ENCODE data around the gene RNF17.
"Not testable (repeated sequence)": the region's sequence is repeated elsewhere in the genome, so short reads cannot be mapped to it uniquely, and the experiment has no call there.

The RNF17 gene, protein sequence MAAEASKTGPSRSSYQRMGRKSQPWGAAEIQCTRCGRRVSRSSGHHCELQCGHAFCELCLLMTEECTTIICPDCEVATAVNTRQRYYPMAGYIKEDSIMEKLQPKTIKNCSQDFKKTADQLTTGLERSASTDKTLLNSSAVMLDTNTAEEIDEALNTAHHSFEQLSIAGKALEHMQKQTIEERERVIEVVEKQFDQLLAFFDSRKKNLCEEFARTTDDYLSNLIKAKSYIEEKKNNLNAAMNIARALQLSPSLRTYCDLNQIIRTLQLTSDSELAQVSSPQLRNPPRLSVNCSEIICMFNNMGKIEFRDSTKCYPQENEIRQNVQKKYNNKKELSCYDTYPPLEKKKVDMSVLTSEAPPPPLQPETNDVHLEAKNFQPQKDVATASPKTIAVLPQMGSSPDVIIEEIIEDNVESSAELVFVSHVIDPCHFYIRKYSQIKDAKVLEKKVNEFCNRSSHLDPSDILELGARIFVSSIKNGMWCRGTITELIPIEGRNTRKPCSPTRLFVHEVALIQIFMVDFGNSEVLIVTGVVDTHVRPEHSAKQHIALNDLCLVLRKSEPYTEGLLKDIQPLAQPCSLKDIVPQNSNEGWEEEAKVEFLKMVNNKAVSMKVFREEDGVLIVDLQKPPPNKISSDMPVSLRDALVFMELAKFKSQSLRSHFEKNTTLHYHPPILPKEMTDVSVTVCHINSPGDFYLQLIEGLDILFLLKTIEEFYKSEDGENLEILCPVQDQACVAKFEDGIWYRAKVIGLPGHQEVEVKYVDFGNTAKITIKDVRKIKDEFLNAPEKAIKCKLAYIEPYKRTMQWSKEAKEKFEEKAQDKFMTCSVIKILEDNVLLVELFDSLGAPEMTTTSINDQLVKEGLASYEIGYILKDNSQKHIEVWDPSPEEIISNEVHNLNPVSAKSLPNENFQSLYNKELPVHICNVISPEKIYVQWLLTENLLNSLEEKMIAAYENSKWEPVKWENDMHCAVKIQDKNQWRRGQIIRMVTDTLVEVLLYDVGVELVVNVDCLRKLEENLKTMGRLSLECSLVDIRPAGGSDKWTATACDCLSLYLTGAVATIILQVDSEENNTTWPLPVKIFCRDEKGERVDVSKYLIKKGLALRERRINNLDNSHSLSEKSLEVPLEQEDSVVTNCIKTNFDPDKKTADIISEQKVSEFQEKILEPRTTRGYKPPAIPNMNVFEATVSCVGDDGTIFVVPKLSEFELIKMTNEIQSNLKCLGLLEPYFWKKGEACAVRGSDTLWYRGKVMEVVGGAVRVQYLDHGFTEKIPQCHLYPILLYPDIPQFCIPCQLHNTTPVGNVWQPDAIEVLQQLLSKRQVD (N-terminal part only)

DNA sequence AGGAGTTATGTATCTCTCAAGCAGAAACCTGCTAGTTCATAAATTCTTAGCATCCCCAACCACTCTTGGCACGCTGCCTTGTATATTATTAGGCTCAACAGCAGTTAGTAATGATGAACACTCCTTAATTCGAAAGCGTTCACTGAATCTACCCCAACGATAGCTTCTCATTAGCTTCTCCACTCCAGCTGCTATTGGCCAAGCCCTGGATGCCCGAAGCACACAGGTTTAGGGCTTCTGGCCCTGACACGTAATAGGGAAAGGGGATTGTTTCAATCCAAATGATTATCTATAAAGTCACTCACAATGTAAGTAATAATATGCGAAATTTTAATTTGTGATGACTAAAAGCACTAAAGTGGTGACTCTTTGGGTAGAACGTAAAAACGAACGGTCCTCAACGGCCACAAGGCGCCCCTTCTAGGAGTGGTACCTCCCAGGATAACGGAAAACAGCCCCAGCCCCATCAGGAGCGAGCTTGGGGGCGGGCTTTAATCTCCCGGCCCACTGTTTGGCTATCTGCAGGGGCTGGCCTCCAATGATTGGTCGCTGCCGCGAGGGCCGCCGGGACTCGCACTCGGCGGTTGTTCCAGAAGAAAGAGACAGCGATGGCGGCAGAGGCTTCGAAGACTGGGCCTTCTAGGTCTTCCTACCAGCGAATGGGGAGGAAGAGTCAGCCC lies at the start of gene RNF17:
RNF17 (plus strand) TSS at position 574 of the 680 bp plus-strand sequence; CDS start at position 609, 35 bp downstream.
- no peak for DNase-seq

DNA sequence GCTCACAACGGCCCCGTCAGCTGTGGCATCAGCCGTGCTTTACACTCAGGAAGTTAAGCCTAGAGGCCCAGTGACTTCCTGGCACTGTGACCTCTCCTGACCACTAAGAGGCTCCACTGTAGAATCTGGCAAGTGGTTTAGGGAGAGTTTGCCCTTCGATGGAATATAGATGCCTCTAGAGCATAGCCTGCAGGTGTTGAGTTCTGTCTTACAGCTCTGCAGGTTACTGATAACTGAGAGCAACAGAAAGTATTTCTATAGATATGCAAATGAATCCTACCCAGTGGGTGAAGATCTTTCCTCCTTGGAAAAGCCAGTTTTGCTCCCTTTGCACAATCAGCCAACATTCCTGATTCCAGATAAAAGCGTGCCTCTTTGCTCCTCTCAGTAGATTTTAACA lies 48.0 kb upstream of the RNF17 start:
- DNase-seq = no peak

DNA sequence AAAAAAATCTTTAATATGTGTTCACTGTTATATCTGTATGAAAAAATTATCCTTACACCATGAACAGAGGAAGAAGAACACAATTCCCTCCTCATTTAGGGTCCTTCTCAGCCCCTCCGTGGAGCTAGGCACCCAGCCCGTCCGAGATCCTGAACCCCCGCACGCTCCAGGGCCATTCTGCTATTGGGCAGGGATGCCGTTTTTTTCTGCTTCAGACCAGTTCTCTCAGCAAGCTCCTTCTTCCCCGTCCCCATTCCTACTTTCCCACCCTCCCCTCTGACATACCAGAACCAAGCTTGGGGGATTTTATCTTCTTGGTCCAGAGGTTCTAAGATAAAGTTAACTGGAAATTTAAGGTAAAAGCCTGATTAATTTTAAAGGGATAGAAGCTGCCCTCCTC lies 47.5 kb upstream of the RNF17 start:
- no peak for DNase-seq

DNA sequence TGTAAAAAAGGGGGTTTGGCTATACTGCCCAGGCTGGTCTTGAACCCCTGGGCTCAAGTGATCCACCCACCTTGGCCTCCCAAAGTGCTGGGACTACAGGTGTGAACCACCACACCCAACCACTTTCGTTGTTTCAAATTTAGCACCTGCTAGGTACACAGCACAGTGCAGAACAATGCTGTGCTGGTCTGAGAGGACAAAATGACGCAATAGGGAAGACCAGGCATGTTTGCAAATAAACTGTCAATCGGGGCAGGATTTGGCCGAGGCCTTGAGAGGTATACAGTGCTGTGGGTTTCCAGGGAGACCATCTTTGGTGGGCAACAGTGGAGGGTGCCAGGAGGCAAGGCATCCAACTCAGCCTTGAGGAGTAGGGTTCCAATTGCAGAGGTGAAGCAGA lies 46.8 kb upstream of the RNF17 start:
- no peak for DNase-seq

DNA sequence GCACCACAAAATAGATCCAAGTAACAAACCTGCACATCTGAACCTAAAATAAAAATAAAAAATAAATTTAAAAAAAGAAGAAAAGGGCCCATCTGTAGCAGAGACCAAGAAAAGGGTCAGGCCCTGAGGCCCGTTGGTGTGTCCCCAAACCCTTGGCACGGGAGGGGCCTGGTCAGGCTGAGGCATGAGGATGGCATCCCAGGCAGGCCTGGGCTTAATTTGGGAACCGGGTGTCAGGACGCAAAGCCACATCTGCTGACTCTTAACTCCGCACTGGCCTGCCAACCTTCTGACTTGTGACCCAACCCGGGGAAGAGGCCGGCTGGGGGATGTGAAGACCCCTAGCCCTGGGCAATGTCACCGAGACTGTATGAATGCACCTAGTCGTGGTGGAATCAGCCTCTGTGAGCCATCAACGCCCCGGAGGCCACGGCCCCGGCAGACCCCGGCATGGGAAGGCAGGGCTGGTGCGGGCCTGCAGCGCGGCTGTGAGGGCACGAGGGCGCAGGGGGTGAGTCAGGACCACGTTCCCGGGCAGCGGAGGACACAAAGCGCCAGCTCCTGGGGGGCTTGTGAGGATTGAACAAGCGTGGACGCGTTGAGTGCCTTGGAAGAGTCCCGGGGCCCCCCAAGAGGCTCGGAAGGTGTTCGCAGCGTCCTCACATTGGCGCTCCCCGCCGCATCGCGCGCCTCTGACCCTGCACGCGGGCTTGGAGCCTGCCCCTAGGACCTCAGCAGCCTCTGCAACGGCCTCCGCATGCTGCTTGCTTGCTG lies 45.6 kb upstream of the RNF17 start:
- DNase-seq = no peak

DNA sequence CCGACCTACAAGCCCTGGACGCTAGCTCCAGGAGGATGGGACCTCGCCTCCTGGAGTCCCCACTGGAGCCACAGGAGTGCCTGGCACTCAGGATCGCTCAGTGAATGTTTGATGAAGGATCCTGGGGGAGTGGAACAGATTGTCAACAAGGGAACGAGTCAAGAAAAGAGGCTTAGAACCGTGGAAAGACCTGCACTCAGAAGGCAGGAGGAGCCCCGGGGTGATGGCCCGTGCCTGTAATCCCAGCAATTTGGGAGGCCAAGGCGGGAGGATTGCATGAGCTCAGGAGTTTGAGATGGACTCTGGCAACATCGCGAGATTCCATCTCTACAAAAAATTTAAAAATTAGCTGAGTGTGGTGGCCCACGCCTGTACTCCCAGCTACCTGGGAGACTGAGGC lies 44.8 kb upstream of the RNF17 start:
- no peak for DNase-seq

DNA sequence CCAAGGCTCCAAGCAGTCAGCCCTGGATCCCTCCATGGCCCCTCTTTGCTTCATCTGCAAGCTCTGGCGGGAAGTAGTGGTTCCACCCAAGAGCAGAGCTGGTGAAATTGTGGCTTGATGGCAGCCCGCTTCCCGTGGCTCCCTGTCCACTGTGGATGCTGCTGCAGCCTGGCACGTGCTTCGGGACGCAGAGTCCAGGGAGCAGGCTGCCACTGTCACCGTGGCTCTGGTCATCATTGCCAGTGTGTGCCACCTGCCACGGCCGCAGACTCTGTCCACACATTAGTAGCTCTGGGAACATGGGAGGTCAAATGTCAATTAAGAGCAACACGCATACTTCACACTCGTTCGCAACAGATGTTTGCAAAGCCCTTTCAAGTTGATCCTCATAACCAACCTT lies 40.8 kb upstream of the RNF17 start:
- no peak for DNase-seq

DNA sequence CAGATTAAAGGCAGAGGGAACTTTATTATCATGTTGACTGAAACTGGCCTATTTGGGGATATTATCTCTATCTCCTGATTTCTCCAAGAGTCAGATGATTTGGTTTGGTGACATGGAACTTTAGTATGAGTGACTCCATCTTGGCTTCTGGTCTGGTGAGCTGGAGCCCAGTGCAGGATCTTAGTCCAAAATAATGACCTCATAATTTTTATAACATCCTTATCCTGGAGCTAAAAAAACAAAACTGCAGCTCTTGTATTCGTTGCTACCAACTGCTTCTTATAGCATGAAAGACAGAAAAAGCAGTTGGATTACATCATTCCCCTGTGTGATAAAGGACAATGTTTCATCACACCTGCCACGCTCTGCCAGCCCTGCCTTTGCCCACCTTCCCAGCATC lies 39.3 kb upstream of the RNF17 start:
- no peak for DNase-seq

DNA sequence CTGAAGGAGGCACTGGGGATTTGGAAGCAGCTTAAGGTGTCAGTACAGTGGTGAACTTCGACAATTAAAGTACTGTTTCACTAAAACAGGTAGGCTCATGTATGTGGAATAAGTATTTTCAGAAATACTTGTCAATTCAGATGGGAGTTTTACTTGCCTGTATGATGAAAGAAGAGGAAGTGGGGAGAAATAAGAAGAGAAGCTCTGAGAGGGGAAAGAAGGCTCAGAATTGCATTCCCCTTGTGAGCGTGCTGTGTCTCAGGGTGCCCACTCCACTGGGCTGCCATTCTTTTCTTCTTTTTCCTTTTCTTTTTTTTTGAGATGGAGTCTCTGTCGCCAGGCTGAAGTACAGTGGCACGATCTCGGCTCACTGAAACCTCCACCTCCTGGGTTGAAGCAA lies 38.6 kb upstream of the RNF17 start:
- DNase-seq = no peak

DNA sequence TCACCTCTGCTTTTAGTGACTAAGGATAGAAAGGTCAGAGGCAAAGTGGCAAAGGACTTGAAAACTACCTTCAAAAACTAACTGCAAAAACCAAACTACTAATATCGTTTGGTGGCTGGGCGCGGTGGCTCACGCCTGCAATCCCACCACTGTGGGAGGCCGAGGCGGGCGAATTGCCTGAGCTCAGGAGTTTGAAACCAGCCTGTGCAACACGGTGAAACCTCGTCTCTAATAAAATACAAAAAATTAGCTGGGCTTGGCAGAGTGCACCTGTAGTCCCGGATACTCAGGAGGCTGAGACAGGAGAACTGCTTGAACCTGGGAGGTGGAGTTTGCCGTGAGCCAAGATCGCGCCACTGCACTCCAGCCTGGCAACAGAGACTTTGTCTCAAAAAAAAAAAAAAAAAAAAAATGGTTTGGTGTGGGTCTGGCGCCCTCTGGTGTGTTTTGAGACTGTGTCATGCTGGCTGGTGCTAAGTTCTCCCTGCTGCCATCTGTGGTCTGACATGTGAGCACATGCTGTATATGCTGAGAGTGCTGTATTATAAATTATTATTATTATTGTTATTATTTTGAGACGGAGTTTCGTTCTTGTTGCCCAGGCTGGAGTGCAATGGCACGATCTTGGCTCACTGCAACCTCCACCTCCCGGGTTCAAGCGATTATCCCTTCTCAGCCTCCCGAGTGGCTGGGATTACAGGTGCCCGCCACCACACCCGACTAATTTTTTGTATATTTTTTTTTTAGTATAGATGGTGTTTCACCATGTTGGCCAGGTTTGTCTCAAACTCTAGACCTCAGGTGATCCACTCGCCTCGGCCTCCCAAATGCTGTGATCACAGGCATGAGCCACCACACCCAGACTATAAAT lies 36.0 kb upstream of the RNF17 start:
- DNase-seq = no peak

DNA sequence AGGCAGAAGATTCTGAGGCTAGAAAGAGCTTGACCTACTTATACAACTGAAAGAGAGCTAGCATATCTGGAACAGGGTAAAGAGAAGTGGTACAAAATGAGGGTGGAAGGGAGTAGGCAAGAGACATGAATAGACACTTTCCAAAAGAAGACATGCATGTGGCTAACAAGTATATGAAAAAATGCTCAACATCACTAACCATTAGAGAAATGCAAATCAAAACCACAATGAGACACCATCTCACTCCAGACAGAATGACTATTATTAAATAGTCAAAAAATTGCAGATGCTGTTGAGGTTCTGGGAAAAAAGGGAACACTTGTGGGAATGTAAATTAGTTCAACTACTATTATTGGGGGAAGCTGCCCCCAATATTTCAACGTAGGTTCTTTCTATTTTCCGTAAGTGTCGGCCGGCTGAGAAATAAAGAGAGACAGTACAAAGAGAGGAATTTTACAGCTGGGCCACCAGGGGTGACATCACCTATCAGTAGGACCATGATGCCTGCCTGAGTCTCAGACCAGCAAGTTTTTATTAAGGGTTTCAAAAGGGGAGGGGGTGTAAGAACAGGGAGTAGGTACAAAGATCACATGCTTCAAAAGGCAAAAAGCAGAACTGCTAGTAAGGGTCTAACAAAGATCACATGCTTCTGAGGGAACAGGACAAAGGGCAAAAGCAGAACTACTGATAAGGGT lies 32.9 kb upstream of the RNF17 start:
- DNase-seq = not testable (repeated sequence)

DNA sequence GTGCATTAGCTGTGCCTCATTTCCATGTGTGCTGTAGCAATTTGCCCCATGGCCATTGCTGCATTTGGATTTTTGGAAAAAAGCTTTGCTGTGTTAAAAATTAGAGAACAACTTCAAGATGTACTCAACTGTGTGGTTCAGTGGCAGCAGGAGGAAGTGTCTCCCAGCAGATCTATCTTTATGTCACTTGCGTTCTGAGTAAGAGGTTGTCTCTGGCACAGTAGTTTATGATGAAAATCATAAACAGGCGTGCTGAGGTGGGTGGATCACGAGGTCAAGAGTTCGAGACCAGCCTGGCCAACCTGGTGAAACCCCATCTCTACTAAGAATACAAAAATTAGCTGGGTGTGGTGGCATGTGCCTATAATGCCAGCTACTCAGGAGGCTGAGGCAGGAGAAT lies 29.0 kb upstream of the RNF17 start:
- DNase-seq = no peak

DNA sequence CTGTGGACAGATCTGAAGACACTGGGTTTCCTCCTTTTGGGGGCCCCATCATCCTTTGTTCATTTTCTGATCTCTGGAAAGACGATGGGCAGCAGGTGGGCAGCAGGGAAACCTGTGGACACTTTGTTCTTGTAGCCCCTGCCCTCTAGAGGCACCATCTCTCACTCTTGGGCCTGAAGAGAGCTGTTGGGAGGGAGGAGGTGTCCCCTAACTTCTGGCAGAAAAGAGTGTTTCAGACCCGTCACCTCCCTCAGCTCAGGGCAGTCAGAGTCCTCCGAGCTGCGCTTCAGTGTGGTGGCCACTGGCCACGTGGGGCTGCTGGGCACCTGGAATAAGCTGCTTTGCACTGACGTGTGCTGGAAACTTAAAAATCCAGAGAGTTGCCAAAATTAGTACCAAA lies 26.9 kb upstream of the RNF17 start:
- no peak for DNase-seq

DNA sequence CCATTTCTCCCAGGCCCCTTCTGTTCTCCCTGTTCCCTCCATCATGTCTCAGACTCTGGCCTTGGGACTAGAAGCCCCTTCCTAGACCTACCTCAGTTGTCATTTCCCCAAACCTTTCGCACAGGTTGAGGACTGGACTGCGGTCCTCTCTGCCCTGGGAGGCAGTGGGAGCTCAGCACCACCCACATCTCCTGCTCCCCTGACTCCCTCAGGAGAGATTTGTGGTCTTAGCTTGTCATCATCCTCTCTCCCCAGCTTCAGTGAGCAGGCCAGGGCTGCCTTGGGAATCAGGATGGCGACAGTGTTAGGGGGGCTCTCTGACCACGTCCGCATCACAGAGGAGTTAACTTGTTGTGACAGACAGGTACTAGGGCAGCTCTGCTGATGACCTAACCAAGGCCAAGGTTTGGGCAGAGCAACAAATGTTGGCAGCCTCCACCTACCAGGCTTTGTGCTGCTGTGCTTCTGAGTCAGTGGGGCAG lies 25.6 kb upstream of the RNF17 start:
- DNase-seq = no peak

DNA sequence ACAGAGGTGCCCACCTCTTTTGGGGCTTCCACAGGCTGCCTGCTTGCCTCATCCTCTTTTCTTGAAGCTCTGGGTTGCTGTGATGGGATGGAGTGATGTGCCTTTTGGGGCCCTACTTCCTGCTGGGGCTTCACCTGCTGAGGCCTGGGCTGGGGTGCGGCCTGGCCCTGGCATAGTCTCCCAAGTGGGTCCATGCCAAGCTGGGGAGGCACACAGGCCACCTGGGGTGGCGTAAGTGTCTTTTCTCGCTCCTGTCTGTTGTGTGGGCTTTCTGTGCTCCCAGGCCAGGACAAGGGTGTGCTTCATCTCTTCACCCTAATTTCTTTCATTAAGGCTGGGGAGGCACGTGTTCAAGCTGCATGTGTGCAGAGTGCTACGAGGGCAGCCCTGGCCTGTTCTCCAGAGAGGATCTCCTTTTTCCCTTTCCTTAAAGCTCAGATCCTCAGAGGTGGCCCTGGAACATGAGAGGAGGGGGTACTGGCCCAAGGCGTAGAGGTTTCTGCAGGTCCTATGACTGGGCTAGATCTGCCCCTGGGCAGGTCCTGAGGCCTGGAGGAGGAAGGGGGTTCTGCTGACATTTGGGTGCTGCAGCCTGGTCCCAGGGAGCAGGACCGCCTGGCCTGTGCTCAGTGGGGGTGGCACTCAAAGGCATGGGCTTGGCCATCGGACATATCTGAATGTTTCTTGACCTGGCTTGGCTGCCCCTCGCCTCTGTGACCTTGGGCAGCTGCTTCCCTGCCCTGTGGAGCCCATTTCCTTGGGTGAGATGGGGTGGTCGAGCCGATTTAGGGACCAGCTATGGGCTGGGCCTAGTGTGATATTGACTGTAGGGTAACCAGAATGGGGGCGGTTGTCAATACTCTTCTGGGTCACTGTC lies 23.7 kb upstream of the RNF17 start:
- DNase-seq = no peak

DNA sequence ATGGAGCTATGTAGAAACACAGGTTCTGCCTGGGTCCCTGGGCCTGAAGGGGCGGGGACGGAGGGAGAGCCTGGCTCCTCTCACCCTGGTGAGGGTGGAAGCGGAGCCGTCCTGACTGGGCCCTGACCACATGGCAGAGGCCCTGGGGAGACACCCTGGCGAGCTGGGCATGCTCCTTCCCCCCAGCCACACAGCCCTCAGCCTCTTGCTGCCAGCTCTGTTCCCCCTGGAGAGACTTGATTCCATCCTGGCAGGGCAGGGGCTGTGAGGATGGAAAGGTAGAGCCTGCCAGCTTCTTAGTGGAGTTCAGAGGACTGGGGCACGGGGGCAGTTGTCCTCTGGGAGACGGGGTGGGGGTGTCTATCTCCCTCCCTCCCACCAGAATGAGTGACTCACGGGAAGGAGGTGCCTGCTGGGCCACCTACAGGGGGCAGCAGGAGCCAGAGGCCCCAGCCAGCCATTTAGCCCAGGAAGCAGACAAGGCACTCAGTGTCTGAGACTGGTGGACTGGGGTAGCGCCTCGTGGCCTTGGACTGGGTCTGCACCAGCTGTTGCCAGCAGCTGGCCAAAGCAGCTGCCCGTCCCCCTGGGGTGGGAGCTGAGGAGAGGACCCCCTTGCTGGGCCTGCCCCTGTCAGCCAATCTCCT lies 22.8 kb upstream of the RNF17 start:
- DNase-seq = no peak

DNA sequence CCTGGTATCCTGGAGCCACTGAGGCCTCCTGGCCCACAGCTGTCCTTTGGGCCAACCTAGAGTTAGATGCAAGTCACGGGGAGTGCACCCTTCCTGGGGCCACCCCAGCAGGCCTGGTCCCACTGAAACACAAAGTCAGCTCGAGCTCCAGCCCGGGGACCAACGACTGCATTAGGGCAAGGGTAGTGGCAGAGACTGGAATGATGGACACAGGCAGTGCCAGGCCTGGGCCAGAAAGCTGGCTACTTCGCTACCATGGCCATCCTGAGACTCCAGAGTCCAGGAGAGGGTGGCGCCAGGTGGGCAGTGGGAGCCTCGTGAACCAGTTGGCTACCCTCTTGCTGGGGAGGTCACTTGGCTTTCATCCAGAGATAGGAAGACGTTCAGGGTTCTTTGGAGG lies 22.2 kb upstream of the RNF17 start:
- DNase-seq = no peak

DNA sequence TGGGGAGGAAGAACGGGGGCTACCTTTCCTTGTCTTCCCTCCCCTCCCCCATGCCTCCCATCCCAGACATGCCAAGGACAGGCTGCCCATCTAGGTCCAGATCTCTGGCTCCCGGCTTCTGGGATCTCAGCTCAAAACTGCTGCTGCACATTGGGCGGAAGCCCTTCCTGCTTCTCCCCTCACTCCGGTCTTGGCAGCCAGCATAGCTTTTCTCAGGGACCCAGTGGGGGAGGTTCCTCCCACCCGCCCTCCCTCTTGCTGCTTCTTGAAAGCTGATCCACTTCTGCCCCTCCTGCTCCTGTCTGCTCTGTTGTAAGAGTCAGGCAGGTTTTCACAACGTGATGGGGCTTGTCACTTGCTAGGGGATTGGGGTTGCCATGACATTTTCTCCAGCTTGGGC lies 21.7 kb upstream of the RNF17 start:
- no peak for DNase-seq

Data from NCI-H2081 treated with DMSO at 0.1 percent for 48 hours (cell line).